DND-41 (cell line): ENCODE measurements around the gene PRMT6.

Source experiments
- ATAC-seq: fragments of 200-7000 bp; cut with Tn5 transposase; 3 replicates; pipeline ENCODE4 v1.9.1; 2021; ENCODE audit warnings: low read depth; ENCODE audit not compliant: insufficient read depth
- DNase-seq: peaks from one replicate; pipeline ENCODE4 v3.0.0-alpha.2; 2020
- H2AFZ ChIP-seq: 2 replicates; pipeline ENCODE4 v1.6.0; 2012; ENCODE audit warnings: low read depth, low read length
- H3K27ac ChIP-seq: 2 replicates; pipeline ENCODE4 v1.5.1; 2012; ENCODE audit warnings: low read length, inconsistent platforms
- H3K27me3 ChIP-seq: fragments of 200-600 bp; sonication (generic); 2 replicates; pipeline ENCODE4 v1.6.0; 2012; ENCODE audit warnings: low read length, mild to moderate bottlenecking, inconsistent platforms; ENCODE audit not compliant: insufficient read depth, poor library complexity
- H3K36me3 ChIP-seq: 2 replicates; pipeline ENCODE4 v1.5.1; 2012; ENCODE audit warnings: low read length, inconsistent platforms; ENCODE audit not compliant: insufficient read depth
- H3K4me1 ChIP-seq: 2 replicates; pipeline ENCODE4 v1.5.1; 2012; ENCODE audit warnings: mild to moderate bottlenecking, low read length; ENCODE audit not compliant: insufficient read depth
- H3K4me2 ChIP-seq: 2 replicates; pipeline ENCODE4 v1.6.0; 2012; ENCODE audit warnings: mild to moderate bottlenecking, moderate library complexity, low read length, inconsistent platforms; ENCODE audit not compliant: insufficient read depth
- H3K4me3 ChIP-seq, 2 experiments: fragments of 200-600 bp in 1 of 2; shearing (Covaris generic) in 1 of 2; 2 replicates each; pipeline ENCODE4 v1.5.1; 2012 to 2016; ENCODE audit warnings: inconsistent platforms in 2 of 2, low read length in 2 of 2, mild to moderate bottlenecking in 2 of 2, low read depth in 1 of 2, moderate library complexity in 1 of 2
- H3K79me2 ChIP-seq: 2 replicates; pipeline ENCODE4 v1.6.0; 2012; ENCODE audit warnings: low read length, inconsistent platforms; ENCODE audit not compliant: insufficient read depth
- H3K9ac ChIP-seq: 2 replicates; pipeline ENCODE4 v1.6.0; 2012; ENCODE audit warnings: low read depth, mild to moderate bottlenecking, inconsistent platforms, low read length, moderate library complexity
- H3K9me3 ChIP-seq: 2 replicates; pipeline ENCODE4 v1.5.1; 2012; ENCODE audit warnings: low read length, moderate library complexity, mild to moderate bottlenecking, inconsistent platforms; ENCODE audit not compliant: insufficient read depth, severe bottlenecking
- H4K20me1 ChIP-seq: 2 replicates; pipeline ENCODE4 v1.6.0; 2012; ENCODE audit warnings: low read length; ENCODE audit not compliant: insufficient read depth
- EZH2 ChIP-seq: IDR thresholded peaks from 3 replicates; pipeline ENCODE4 v1.6.1; 2012; ENCODE audit warnings: borderline replicate concordance, low read depth, mild to moderate bottlenecking, moderate library complexity, low read length, inconsistent platforms; ENCODE audit not compliant: severe bottlenecking
- TF ChIP-seq, protein P1 (sequence below): IDR thresholded peaks from 2 replicates; pipeline ENCODE4 v1.5.1; 2012; ENCODE audit warnings: borderline replicate concordance, low read length, moderate library complexity, mild to moderate bottlenecking; ENCODE audit not compliant: poor library complexity, severe bottlenecking; ENCODE audit errors: extremely low read depth

The PRMT6 gene

DNA sequence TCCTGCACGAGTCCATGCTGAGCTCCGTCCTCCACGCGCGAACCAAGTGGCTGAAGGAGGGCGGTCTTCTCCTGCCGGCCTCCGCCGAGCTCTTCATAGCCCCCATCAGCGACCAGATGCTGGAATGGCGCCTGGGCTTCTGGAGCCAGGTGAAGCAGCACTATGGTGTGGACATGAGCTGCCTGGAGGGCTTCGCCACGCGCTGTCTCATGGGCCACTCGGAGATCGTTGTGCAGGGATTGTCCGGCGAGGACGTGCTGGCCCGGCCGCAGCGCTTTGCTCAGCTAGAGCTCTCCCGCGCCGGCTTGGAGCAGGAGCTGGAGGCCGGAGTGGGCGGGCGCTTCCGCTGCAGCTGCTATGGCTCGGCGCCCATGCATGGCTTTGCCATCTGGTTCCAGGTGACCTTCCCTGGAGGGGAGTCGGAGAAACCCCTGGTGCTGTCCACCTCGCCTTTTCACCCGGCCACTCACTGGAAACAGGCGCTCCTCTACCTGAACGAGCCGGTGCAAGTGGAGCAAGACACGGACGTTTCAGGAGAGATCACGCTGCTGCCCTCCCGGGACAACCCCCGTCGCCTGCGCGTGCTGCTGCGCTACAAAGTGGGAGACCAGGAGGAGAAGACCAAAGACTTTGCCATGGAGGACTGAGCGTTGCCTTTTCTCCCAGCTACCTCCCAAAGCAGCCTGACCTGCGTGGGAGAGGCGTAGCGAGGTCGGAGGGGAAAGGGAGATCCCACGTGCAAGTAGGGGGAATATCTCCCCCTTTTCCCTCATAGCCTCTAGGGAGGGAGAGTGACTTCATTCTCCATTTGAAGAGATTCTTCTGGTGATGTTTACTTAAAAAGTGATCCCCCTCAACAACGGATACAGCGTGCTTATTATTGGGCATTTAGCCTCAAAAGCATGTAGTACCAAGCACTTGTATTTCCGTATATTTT lies 991 bp downstream of the PRMT6 start:
- peak overlapping the region; percentile 86 for H3K4me2 ChIP-seq
- peak overlapping the region; percentile 91 for H3K9ac ChIP-seq

DNA sequence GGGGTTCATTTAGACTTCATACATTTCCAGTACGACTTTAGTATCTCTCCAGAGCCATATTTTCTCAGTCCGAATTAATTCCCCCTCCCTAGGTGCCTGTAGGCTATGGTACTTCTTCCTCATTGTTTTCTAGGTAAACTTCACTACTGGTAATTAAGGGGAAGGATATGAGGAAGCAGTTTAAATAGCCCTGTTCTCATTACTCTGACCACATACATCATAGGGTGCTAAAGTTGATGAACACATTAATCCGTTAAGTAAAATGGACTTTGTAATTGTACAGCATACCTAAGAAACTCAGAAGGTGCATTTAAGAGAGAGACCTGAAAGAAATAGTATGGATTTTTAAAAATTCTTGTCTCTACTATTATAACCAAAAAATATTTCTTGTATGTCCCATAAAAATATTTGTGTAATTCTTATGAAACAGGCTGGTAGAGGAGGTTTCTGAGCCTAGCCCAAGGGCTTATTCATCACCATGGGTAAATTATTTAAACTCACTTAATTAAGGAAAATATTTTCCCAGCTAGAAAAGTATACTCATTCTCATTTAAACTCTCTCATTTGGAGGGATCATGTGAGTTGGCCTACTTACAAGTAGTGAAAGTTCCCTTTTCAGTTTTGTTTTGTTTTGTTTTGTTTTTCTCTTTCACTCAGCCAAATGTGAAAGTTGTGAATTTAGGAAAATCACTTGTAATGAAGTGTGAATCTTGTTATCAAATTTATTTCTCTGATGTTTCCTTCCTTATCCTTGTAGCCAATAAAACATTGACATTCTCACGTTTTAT lies 2.0 kb downstream of the PRMT6 start:
- no peak for ATAC-seq
- Histone ChIP-seq H3K27me3 (no peaks in the 10 kb centered on the region), H3K4me2 (peak overlapping the region; percentile 86), H3K9ac (peak overlapping the region; percentile 91), H3K4me1 (peaks cover 27% of the 10 kb centered on the region), H3K4me3 (peak overlapping the region in 1 of 2 experiments; percentile 88; a peak in 2 of 4 replicates), H3K36me3 (peaks cover 34% of the 10 kb centered on the region), H2AFZ (no peak overlapping the region), H3K27ac (peak overlapping the region; percentile 55; the same call in 1 of the 2 replicates), H3K79me2 (peaks cover 23% of the 10 kb centered on the region), H4K20me1 (peaks cover 3% of the 10 kb centered on the region; the same call in 1 of the 2 replicates), H3K9me3 (no peaks in the 10 kb centered on the region)
- TF ChIP-seq, protein P1, sequence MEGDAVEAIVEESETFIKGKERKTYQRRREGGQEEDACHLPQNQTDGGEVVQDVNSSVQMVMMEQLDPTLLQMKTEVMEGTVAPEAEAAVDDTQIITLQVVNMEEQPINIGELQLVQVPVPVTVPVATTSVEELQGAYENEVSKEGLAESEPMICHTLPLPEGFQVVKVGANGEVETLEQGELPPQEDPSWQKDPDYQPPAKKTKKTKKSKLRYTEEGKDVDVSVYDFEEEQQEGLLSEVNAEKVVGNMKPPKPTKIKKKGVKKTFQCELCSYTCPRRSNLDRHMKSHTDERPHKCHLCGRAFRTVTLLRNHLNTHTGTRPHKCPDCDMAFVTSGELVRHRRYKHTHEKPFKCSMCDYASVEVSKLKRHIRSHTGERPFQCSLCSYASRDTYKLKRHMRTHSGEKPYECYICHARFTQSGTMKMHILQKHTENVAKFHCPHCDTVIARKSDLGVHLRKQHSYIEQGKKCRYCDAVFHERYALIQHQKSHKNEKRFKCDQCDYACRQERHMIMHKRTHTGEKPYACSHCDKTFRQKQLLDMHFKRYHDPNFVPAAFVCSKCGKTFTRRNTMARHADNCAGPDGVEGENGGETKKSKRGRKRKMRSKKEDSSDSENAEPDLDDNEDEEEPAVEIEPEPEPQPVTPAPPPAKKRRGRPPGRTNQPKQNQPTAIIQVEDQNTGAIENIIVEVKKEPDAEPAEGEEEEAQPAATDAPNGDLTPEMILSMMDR = no peak
- TF ChIP-seq EZH2 = no peak
- no peak for DNase-seq

More for the DNA sequence above, 991 bp downstream of the PRMT6 start:
- H3K27me3 ChIP-seq = no peaks in the 10 kb centered on the region
- peaks cover 27% of the 10 kb centered on the region for H3K4me1 ChIP-seq
- peaks cover 3% of the 10 kb centered on the region; the same call in 1 of the 2 replicates for H4K20me1 ChIP-seq
- ATAC-seq (peak; percentile 61), DNase-seq (peak; percentile 64)
- H3K4me3 ChIP-seq = peak overlapping the region; percentile 88
- peaks cover 34% of the 10 kb centered on the region for H3K36me3 ChIP-seq
- H2AFZ ChIP-seq = peak overlapping the region; percentile 97
- TF ChIP-seq EZH2 = no peak
- TF ChIP-seq, protein P1 = no peak
- H3K79me2 ChIP-seq = peaks cover 23% of the 10 kb centered on the region
- H3K27ac ChIP-seq = peak overlapping the region; percentile 91
- no peaks in the 10 kb centered on the region for H3K9me3 ChIP-seq

DNA sequence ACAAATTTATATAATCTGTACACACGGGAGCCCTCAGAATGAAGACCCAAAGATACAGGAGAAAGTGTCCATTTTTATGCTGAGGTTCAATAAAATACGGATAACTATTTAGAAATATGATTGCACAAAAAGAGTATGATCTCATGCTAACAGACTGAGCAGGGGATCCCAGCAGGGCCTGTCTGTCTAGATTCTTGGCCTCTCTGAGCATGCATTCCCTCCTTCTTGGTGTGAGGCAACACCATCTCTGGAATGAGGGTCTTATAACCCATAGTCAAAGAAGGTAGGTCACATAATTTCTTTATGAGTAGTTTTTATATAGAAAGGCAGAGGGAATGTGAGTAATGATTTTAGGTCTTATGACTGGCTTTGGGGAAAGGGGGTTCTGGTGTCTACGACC lies 5.4 kb downstream of the PRMT6 start:
- Histone ChIP-seq H3K4me1 (peaks cover 18% of the 10 kb centered on the region), H3K4me3 (no peak overlapping the region), H4K20me1 (peaks cover 3% of the 10 kb centered on the region; the same call in 1 of the 2 replicates), H3K79me2 (peaks cover 20% of the 10 kb centered on the region), H3K36me3 (peaks cover 31% of the 10 kb centered on the region), H3K9ac (no peak overlapping the region), H2AFZ (no peak overlapping the region), H3K27ac (no peak overlapping the region), H3K27me3 (no peaks in the 10 kb centered on the region), H3K9me3 (no peaks in the 10 kb centered on the region), H3K4me2 (no peak overlapping the region)
- DNase-seq (no peak), ATAC-seq (no peak)
- TF ChIP-seq, protein P1 = no peak
- no peak for TF ChIP-seq EZH2
